Measurements from ENCODE around the gene TREML1.
"Not testable (repeated sequence)": the region's sequence is repeated elsewhere in the genome, so short reads cannot be mapped to it uniquely, and the experiment has no call there.

DNA sequence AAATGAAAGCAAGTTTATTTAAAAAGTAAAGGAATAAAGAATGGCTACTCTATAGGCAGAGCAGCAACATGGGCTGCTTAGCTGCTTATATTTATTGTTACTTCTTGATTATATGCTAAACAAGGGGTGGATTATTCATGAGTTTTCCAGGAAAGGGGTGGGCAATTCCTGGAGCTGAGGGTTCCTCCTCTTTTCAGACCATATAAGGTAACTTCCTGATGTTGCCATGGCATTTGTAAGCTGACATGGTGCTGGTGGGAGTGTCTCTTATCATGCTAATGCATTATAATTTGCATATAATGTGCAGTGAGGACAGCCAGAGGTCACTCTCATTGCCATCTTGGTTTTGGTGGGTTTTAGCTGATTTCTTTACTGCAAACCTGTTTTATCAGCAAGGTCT lies 34.9 kb upstream of the TREML1 start:
- not testable (repeated sequence) for TF ChIP-seq CTCF (IDR thresholded peaks at IDR 0.05; ENCODE audit: control extremely low read depth in 1 of 3, insufficient read depth in 1 of 3, low read depth in 1 of 3, low read length in 3 of 3); CBX5 (IDR thresholded peaks at IDR 0.05; ENCODE audit: low read depth, low read length); GTF2F1 (IDR thresholded peaks at IDR 0.05; ENCODE audit: borderline replicate concordance, low read depth, low read length)
